ENCODE data around the gene SLC10A3.

Gene SLC10A3, protein sequence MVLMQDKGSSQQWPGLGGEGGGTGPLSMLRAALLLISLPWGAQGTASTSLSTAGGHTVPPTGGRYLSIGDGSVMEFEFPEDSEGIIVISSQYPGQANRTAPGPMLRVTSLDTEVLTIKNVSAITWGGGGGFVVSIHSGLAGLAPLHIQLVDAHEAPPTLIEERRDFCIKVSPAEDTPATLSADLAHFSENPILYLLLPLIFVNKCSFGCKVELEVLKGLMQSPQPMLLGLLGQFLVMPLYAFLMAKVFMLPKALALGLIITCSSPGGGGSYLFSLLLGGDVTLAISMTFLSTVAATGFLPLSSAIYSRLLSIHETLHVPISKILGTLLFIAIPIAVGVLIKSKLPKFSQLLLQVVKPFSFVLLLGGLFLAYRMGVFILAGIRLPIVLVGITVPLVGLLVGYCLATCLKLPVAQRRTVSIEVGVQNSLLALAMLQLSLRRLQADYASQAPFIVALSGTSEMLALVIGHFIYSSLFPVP

DNA sequence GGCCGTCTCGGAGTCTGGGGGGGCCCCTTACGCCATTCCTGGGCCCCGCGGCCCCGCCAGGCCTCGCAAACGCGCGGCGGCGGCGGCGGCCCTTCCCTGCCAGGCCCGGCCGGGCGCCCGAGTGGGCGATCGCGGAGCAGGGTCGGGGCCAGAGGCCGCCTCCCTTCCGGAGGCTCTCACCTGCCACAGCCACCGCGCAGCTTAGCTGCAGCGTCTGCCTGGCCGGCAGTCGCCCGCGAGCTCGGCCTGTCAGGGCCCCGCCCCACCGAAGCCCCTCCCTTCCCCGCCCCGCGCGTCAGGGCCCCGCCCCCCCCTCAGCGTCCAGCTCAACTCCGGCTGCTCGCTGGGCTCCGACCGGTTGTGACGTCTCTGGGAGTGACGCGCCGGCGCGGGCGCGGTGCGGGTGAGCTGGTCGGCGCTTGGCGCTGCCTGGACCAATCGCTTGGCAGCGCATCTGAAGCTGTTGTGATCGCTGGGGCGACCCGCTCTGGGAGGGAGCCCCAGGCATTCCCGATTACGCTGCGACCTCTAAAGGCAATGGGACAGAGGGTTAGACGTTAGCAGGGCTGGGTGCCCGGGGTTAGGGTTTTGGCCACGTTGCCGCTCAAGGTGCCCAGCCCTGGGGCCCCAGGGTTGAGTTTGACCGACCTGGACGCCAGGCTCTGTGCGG, at the start of gene SLC10A3:
TSS of gene SLC10A3 (minus strand) at position 216 of the 670 bp plus-strand sequence. CDS start 1,689 bp downstream, outside the sequence.
- peak; percentile 87 for DNase-seq

DNA sequence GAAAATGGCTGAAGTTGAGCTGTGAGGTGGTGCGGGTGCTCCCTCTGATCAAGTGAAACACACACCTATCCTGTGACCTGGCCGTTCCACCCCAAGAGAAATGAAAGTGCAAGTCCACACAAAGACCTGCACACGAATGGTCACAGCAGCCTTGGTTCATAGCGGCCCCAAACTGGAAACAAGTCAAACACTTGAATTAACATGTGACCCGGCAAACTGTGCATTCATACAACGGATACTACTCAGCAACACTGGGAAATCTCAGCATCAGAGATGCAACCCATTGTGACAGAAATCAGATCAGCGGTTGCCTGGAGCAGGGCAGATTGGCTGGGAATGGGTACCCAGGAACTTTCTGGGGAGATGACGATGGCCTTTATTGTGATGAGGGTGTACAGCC, 48.6 kb upstream of the SLC10A3 start:
- DNase-seq: no peak

DNA sequence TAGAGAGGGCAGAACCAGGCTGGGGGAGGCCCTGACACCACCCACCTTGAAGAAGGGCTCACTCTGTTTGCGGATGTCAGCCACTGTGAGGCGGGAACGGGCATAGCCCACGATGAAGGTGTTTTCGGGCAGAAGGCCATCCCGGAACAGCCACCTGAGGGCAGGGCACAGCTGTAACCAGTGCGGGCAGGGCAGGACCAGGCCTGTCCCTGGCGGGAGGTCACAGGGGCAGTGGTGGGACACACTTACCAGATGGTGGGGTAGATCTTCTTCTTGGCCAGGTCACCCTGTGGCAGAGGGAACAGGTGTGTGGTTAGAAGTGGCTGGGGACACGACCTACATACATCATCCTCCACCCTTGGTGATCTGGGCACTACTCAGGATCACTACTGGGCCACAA, 45.5 kb upstream of the SLC10A3 start:
- DNase-seq: no peak

DNA sequence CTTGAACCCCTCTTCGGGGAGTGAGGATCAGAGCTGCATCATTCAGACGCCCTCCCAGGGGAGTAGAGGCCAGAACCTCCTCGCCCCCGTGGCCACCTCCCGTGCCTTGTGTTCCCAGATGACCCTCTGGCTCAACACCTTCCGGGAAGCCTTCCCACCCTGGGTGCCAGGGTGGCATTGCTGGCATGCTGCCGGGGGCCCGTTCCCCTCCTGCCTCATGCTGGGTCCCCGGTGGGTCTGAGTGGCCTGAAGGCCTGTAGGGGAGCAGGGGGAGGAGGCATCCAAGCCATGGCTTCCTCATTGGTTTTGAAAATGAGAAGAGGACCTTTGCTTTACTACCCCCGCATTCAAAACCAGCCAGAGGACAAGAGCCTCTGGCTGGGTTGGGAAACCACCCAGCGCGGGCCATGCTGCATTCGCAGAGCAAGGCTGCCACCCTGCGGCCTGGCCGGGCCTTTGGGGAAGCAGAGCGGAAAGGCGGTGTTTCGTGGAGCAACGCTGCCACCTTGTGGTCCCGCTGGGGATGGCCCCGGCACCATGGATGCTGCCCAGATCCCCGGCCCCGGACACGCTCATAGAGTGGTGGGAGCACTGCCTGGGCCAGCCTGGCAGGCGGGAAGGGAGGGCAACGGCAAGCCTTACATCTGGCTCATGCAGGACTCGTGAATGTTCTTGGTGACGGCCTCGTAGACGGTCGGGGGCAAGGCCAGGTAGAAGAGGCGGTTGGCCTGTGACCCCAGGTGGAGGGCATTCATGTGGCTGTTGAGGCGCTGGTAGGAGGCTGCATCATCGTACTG, 44.3 kb upstream of the SLC10A3 start:
- DNase-seq: peak; percentile 87

DNA sequence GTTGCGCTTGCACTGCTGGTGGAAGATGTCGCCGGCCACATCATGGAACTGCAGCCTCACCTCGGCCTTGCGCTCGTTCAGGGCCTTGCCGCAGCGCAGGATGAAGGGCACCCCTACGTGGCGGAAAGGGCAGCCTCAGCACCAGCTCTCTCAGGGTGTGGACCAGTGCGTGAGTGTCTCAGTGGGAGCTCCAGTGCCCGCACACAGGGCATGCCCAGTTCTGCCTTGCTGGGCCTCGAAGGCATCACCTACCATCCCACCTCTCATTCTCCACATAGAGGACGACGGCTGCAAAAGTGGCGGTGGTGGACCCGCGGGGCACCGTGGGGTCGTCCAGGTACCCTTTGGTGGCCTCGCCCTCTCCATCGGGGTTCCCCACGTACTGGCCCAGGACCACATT, 42.3 kb upstream of the SLC10A3 start:
- DNase-seq: no peak

DNA sequence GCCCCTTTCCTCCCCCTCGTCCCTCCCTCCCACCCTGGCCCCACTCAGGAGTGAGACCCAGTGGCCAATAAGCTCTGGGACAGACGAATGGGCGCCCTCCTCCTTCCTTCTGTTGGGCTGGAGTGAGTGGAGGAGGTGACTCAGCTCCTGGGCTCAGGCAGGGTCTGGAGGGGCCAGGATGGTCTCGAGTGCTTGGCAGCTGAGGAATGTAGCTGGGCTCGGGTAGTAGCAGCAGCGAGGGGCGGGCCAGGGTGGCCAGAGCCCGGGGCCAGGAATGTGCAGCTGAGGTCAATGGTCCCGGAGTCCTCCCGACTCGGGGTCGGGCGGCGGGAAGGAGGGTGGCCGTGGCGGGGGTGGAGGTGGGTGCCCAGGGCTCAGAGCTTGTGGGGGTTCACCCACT, 41.2 kb upstream of the SLC10A3 start:
- no peak for DNase-seq

DNA sequence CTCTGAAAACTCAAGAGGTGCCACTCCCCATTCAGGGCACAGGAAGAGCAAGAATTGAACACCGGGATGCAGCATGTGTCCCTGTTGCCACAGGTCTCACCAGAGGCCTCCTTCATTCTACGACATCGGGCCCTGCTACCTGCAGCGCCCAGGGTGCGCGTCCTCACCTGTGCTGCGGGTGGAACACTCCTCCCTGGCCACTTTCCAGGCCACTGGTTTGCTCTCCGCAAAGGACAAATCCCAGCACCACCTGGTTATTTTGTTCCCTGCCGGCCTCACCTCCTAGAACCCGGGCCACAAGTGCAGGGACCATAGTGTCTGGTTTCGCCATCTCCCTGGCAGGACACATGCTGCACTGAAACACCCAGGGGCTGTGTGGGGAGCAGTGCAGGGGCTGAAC, 39.9 kb upstream of the SLC10A3 start:
- no peak for DNase-seq

DNA sequence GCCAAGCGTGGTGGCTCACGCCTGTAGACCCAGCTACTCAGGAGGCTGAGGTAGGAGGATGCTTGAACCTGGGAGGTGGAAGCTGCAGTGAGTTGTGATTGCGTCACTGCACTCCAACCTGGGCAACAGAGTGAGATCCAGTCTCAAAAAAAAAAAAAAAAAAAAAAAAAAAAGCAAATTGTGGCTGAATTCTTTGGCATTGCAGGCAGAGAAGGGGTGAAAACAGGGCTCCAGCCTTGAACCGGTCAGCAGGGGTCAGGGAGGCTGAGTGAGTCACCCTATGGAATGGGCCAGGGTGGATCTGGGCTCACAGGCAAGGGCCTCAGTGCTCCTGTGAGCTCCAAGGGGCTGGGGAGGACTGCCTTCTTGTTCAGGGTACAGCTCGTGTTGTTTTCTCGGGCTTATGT, 38.8 kb upstream of the SLC10A3 start:
- DNase-seq: no peak

DNA sequence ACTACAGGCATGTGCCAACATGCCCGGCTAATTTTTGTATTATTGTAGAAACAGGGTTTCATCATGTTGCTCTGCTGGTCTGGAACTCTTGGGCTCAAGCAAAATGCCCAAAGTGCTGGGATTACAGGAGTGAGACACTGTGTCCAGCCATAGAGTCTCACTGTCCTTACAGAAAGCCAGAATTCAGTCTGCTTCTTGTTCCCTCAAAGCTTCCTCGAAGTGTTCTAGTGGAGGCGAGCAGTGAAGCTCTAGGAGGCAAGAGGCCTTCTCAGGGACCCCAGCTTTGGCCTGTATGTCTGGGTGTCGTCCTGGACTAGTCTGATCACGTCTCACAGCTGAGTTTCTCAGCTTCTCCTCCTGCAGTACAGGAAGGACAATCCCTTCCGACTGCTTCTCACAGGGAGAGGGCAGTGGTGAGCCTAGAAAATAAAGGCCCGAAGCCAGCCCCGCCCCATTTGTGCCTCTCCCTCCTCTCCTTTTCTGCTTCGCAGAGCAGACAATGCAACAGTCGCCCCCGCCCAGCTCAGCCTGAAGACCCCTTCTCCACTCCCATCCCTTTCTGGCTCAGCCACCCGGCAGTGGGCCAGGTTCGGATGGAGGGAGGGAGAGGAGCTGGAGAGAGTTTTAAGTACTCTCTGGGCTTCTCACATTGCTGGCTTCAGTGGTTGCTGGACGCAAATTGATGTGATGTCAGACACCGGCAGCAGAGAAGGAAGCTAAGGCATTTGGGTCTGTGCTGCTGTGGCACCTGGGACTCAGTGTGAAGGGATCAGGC, 36.7 kb upstream of the SLC10A3 start:
- peak; percentile 63 for DNase-seq

DNA sequence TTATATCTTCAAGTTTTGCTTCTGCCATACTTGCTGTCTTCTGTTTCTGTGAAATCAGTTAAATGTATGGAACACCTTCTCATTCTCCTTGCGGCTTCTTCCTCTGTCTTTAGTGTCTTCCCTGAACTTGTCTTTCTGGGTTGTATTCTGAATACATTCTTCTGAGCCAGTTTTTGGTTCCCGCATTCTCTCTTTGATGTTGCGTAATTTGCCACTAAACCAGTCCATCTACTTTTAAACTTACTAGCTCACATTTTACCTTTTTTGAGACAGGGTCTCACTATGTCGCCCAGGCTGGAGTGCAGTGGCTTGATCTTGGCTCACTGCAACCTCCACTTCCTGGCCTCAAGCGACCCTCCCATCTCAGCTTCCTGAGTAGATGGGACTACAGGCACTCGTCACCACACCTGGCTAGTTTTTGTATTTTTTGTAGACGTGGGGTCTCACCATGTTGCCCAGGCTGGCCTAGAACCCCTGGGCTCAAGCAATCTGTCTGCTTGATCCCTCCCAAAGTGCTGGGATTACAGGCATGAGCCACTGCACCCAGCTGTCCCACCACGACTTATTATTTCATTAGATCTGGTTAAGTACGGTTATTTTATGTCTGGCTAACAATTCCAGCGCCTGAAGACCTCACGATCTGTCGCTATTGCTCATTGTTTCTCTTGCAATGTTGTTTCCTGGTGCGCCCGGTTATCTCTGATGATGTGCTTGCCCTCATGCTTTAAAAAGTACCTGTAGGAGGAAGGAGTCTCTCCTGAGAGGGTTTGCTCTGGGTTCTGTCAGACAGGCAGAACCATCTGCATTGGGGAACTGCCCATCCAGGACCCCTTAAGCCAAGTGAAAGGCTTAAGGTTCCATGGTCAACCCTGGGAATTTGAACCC, 35.4 kb upstream of the SLC10A3 start:
- DNase-seq: no peak

DNA sequence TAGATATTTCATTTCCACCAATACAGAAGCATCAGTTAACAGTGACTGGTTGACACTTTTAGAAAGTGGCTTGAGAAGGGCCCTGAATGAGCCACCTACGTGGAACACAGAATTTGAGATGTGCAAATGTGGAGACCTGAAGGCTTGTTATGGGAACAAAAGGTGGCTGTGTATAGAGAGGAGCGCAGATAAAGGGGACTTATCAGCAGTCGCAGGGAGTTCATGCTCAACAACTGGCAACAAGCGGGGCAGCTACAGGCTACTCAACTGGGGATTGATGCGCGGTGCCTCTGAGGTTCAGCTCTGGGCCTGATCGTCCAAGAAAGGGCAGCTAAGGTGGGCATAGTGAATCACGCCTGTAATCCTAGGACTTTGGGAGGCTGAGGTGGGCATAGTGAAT, 29.0 kb upstream of the SLC10A3 start:
- no peak for DNase-seq

DNA sequence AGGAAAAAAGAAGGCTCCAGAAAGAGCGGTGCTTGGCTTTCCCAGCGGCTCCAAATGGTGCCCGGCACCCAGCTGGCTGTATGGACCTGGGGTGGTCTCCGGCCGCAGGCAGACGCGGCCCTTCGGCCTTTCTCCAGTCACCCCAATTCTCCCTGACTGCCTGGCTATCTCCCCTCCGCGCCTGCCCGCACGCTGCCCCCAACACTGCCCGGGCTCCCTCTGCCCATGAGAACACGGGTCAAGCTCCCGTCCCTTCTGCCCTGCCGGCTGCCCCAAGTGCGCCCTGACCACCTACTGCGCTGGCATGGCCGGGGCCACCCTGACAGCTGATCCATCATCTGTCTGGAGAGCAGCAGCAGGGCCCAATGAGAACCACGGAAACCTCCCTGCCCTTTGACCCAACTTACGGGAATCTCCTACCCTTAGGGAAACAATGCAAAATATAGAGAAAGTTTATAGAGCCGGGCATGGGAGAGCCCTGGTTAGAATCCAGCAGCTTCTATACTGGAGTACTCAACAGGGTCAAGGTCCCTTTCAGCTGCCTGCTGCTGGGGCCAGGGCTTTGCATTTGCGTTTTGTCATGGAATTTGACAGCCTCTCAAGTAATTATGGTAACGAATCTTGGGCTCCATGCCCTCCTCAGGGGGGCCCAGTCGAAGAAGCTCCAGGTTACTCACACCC, 26.8 kb upstream of the SLC10A3 start:
- DNase-seq: no peak

DNA sequence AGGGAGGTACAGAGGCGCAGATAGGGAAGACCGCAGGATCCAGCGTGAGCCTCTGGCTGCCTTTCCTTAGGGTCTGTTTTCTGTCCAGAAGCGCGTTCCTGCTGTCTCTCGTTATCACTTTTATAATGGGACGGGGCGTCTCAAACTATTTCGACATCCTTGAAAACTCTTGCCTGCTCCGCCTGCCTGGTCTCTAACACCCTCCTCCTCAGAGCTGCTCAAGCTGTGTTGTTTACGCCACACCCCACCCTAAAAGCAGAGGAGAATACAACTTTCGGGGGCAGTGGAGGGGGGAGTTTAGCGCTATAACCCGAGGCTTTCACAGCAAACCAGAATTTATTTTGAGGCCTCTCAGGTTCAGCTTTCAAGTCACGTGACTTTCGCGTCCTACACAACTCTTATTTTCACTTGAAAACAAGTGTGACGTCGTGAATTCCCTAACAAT, 26.2 kb upstream of the SLC10A3 start:
- DNase-seq: no peak

DNA sequence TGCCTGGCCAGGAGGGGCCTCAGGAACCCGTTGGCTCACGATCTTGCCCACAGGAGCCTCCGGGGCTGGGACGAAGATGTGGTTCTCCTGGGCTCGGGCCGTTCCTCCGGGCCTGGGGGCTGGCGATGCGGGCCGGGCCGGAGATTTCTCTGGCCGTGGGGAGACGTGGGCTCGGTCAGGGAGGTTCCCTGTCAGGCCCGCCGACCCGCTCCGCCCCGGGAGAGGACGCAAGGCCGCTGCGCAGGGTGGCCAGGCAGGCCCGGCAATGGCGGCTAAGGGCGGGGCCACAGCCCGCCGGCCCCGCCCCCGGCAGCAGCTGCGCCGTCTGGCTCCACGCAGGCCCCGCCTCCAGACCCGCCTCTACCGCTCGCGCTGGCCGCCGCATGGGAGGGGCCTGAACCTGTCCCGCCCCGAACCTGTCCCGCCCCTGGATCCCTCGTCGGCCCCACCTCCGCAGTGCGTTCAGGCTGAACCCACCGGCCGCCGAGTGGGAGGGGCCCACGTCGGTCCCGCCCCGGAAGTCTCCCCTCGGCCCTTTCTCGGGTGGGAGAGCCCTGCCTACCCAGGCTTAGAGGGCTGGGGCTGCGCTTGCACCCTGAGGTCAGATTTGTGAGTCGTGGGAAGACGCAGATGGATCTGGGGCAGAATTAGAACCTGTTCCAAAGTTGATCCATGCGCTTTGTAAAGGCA, 25.7 kb upstream of the SLC10A3 start, which contains the start of gene FAM3A:
TSS of gene FAM3A (minus strand) at position 267 of the 690 bp plus-strand sequence. CDS start 460 bp downstream, outside the sequence.
- peak; percentile 91 for DNase-seq

DNA sequence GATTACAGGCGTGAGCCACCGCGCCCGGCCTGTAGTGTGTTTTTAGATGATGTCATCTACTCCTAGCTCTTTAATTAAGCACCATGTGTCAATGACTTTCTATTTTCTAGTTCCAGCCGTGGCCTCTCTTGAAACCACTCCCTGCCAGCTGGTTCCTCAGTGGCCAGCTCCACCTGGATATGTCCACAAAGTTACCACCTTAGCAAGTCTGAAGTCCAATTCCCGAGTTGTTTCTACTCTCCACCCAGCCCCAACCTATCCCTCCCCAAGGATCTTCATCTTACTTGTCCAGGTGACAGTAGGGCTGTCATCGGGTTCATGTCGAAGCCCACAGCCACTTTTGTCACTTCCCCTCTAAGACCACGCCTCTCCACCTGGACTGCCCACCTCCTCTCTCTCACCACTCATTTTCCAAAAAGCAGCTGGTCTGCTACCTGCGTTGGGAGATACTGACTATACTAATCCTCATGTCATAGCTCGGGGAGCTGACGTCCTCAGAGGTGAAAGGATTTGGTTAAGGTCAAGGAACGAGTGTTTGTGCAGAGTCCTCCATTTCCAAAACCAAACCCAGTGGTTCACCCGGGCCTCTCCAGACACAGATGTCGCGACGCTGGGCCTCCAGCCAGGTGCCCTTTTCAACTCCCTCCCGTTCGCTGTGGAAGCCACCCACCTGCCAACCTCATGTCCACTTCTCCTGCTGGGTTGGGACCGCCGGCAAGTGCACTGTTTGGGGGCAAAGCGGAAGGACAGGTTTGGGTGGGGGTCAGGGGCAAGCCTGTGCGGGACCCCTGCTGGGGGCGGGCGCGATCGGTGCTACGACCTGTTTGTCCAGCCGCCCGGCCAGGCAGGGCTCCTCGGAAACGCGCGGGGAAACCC, 24.9 kb upstream of the SLC10A3 start:
- peak; percentile 9 for DNase-seq

DNA sequence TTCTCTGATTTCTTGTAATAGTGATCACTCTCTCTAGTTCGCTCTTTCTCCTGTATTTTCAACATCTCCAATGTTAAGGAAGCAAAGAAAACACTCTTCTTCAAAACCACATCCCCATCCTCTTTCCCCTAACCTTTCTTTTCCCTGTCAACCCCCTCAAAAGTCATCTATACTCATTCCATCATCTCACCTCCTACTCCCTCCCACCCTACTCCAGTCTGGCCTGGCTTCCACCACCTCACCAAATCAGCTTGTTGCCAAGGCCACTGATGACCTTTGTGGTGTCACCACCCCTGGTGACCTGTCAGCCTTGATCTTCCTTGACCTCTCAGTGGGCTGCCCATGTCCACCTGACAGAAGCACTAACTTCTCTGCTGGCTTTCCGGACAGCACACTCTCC, 23.3 kb upstream of the SLC10A3 start:
- no peak for DNase-seq

DNA sequence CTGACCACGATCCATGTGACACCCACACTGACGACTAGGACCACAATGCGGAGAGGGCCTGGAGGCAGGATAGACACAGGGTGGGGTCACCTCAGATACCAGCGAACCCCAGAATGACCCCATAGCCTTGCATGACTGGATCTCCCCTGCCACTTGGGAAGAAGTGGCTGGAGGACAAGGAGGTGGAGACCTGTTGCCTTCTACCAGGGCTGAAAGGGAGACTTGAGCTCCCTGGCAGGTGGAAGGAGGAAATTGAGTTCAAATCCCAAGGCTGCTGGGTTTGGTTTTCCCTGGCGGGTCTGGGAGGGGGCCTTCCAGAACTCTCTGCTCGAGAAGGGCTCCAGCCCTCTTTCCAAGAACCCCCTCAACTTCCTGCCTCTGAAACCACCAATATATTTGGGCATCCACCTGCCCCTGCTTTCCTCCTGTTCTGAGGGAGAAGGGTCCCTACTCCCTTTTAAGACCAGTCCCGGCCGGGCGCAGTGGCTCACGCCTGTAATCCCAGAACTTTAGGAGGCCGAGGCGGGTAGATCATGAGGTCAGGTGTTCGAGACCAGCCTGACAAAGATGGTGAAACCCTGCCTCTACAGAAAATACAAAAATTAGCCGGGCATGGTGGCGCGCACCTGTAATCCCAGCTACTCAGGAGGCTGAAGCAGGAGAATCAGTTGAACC, 22.6 kb upstream of the SLC10A3 start:
- no peak for DNase-seq

DNA sequence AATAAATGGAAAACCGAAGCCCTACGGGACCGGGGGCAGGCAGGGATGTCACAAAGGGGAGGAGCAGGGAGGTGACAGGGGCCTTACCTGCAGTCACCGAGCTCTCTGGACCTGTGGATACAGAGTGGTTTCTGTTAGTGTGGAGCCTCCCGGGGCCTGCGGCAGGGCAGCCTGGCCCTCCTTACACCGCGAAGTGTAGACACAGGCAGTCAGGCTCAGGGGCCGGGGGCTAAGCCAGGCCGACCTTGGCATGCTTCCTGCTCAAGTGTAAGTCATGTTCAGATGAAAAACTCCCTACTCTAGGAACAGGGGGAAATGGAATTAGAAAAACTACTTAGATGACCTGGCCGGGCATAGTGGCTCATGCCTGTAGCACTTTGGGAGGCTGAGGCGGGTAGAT, 21.3 kb upstream of the SLC10A3 start:
- no peak for DNase-seq

All from stimulated activated CD4-positive, alpha-beta T cell treated with anti-CD3 and anti-CD28 coated beads, Interleukin-4, amount 100 ng/mL, for 24 hours (primary cell).